ENCODE results near the gene TSPAN18. TPM values are rescaled to one million over a fixed set of nuclear protein-coding genes. Genes with fewer than 3 reads are reported as not detected.

The TSPAN18 gene
- total RNA-seq, 1 donor: under 0.01 TPM

DNA sequence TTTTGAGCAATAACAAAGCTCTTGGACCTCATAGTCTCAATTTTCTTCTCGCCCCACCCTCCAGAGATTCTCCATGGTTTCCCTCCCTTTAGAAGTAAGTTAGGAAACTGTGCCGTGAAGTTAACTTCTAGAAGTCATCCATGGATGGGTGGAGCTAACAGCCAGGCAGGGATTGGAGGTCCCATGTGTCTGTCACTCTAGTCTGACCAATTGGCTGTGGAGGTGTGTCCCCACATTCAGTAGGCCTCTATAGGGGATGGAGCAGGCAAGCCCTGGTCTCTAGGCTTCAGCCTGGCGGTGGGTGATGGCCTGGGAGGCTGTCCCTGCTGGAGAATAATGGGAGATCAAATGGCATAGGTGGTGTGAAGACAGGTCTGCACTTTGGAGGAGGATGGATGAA lies 173.2 kb downstream of the TSPAN18 start:
- TF ChIP-seq, protein P1, sequence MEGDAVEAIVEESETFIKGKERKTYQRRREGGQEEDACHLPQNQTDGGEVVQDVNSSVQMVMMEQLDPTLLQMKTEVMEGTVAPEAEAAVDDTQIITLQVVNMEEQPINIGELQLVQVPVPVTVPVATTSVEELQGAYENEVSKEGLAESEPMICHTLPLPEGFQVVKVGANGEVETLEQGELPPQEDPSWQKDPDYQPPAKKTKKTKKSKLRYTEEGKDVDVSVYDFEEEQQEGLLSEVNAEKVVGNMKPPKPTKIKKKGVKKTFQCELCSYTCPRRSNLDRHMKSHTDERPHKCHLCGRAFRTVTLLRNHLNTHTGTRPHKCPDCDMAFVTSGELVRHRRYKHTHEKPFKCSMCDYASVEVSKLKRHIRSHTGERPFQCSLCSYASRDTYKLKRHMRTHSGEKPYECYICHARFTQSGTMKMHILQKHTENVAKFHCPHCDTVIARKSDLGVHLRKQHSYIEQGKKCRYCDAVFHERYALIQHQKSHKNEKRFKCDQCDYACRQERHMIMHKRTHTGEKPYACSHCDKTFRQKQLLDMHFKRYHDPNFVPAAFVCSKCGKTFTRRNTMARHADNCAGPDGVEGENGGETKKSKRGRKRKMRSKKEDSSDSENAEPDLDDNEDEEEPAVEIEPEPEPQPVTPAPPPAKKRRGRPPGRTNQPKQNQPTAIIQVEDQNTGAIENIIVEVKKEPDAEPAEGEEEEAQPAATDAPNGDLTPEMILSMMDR (IDR thresholded peaks at IDR 0.05; ENCODE audit: insufficient read depth, low read depth, low read length): no peak
- peak; percentile 65 for DNase-seq (ENCODE audit: low read depth)
- no peak overlapping the region for H3K4me3 ChIP-seq (ENCODE audit: low read depth, low read length)

DNA sequence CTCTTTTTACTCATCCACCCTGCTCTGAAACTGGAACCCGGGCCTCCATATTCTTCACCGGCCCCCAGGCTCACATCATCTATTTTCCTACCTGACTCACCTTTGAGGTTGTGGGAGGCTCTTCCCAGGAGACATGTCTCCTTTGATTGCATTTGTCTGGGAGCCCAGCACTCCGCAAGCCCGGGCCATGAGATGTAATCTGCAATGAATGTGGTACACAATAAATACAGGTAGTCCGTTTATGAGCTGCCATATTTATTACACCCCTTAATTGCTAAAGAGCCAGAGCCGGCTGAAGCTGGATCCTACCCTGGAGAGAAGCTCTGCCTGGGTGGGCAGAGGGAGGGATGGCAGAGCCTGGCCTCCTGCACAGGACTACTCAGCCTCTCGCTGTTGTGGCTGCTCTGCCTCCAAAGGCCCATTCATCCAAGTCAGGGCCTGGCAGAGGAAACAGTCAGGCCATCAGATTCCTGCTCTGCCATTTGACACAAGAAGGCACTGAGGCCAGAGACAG lies 174.4 kb downstream of the TSPAN18 start:
- no peak overlapping the region for H3K4me3 ChIP-seq (ENCODE audit: low read depth, low read length)
- TF ChIP-seq, protein P1 (IDR thresholded peaks at IDR 0.05; ENCODE audit: insufficient read depth, low read depth, low read length): no peak
- DNase-seq (ENCODE audit: low read depth): no peak

- no peak for DNase-seq (ENCODE audit: low read depth)
- H3K4me3 ChIP-seq (ENCODE audit: low read depth, low read length): no peak overlapping the region
- TF ChIP-seq, protein P1 (IDR thresholded peaks at IDR 0.05; ENCODE audit: insufficient read depth, low read depth, low read length): no peak
Measured at GRCh38 chr11:44901786-44902185, 175.0 kb downstream of the TSPAN18 start.

DNA sequence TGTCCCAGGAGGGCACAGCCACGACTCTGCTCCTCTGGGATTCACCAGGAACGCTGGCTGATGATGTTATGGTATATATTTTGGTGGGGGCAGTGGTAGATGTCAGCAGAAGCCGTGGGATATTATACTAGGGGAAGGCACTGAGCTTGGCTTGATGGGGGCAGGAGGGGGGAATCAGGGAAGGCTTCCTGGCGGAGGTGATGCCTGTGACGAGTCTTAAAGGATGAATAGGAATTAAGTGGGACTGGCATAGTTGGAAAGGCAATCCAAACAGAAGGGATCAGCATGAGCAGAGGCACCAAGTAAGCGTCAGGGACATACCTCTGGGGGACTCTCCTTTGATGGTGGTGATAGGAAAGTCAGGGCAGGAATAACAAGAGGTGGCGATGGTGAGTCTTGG lies 176.3 kb downstream of the TSPAN18 start:
- TF ChIP-seq, protein P1 (IDR thresholded peaks at IDR 0.05; ENCODE audit: insufficient read depth, low read depth, low read length): no peak
- DNase-seq (ENCODE audit: low read depth): no peak
- H3K4me3 ChIP-seq (ENCODE audit: low read depth, low read length): no peak overlapping the region

- no peak overlapping the region for H3K4me3 ChIP-seq (ENCODE audit: low read depth, low read length)
- TF ChIP-seq, protein P1 (IDR thresholded peaks at IDR 0.05; ENCODE audit: insufficient read depth, low read depth, low read length): no peak
- DNase-seq (ENCODE audit: low read depth): no peak
Measured at GRCh38 chr11:44903518-44903917, 176.8 kb downstream of the TSPAN18 start.

DNA sequence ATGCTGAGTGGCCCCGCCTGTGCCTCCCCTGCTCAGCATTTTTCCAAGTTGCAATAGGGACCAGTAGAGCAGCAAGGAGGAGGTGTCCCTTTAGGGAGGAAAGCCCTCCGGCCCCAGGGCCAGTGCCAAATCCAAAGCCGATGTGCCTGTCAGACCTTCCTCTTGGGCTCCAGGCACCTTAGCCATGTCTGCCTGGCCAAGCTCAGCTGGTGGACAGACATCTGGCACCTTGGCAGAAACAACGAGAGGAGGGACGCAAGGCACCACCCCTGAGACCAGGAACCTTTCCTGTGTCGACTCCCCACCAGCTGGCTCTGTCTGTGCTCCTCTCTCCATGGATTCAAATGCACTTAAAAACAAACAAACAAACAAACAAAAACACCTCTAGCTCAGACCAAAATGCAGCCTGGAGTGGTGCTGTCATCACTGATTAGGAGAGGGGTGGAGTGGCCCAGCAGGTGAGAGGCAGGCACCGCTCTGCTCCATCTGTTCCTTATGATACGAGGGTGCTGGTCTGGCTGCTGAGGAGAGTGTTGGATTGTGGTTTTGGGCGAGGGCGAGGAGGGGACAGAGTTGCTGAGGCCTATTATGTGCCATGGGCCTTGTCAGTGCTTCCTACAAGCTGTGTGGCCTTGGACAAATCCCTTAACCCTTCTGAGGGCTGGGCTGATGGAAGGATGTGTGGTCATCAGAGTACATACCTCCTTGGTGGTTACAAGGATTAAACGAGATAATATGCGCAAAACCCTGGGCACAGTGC lies 177.7 kb downstream of the TSPAN18 start:
- no peak for DNase-seq (ENCODE audit: low read depth)
- TF ChIP-seq, protein P1 (IDR thresholded peaks at IDR 0.05; ENCODE audit: insufficient read depth, low read depth, low read length): no peak
- H3K4me3 ChIP-seq (ENCODE audit: low read depth, low read length): no peak overlapping the region

Data from fibroblast of villous mesenchyme (primary cell).